HCT116 (cell line): Measurements from ENCODE around the gene ARHGAP40. TPM values are rescaled to one million over a fixed set of nuclear protein-coding genes. Genes with fewer than 3 reads are reported as not detected.

Source experiments
- ATAC-seq: fragments of 200-7000 bp; cut with Tn5 transposase; 2 replicates; pipeline ENCODE4 v1.9.1; 2020; ENCODE audit warnings: mild to moderate bottlenecking, moderate library complexity
- BruUV-seq: library from RNA; stranded (reverse); fragments of 400-500 nt; replicated peaks from 2 replicates; lab custom pipeline; 2021; lab: Mats Ljungman, UMichigan
- CTCF ChIA-PET: fragments of 300-600 bp; sonication (Branson Sonifier 250); formaldehyde crosslinking; loops from one replicate; lab custom pipeline; 2021; ENCODE audit warnings: antibody characterized with exemption; lab: Charles Lee
- POLR2A ChIA-PET: fragments of 300-600, 350-600 bp; sonication (Branson Sonifier 250); formaldehyde crosslinking; loops from one replicate; lab custom pipeline; 2021; ENCODE audit warnings: antibody characterized with exemption; lab: Charles Lee
- RAD21 ChIA-PET, 2 experiments: fragments of 300-600 bp; sonication (Branson Sonifier 250); formaldehyde crosslinking; loops; one replicate each; lab custom pipeline; 2023; ENCODE audit warnings: low total read pairs in 2 of 2; ENCODE audit not compliant: uncharacterized antibody in 2 of 2, unreplicated experiment in 2 of 2, low non-redundant PET in 1 of 2; lab: Charles Lee
- DNase-seq: peaks from one replicate; pipeline ENCODE4 v3.0.0-alpha.2; 2010; ENCODE audit warnings: low read depth, low spot score
- H2AFZ ChIP-seq: fragments of 200-600 bp; shearing (Covaris generic), sonication (generic); 2 replicates; pipeline ENCODE4 v1.6.1; 2017; ENCODE audit warnings: low read depth, mixed run types, mixed read lengths, antibody characterized with exemption, low read length; ENCODE audit not compliant: poor library complexity, severe bottlenecking
- H3K27ac ChIP-seq: 2 replicates; pipeline ENCODE4 v1.5.1; 2012; ENCODE audit warnings: low read depth, low read length
- H3K27me3 ChIP-seq: fragments of 200-600 bp; sonication (generic); 2 replicates; pipeline ENCODE4 v1.6.1; 2016; ENCODE audit warnings: mixed run types, low read length, mixed read lengths; ENCODE audit not compliant: insufficient read depth
- H3K36me3 ChIP-seq, 2 experiments: fragments of 200-500 bp in 1 of 2; fragments of 200-600 bp in 1 of 2; sonication (Bioruptor generic) in 1 of 2; sonication (generic) in 1 of 2; 2 replicates each; pipeline versions ENCODE4 v1.5.1 to v1.6.1; 2014 to 2016; ENCODE audit warnings: low read length in 2 of 2, inconsistent platforms in 1 of 2, mixed read lengths in 1 of 2, mixed run types in 1 of 2; ENCODE audit not compliant: insufficient read depth in 2 of 2, control insufficient read depth in 1 of 2
- H3K4me1 ChIP-seq, 2 experiments: fragments of 200-600 bp in 1 of 2; sonication (generic) in 1 of 2; 2 replicates each; pipeline versions ENCODE4 v1.5.1 to v1.6.1; 2012 to 2017; ENCODE audit warnings: low read length in 2 of 2, inconsistent platforms in 1 of 2, mild to moderate bottlenecking in 1 of 2, mixed read lengths in 1 of 2, mixed run types in 1 of 2, moderate library complexity in 1 of 2; ENCODE audit not compliant: insufficient read depth in 2 of 2, control insufficient read depth in 1 of 2
- H3K4me2 ChIP-seq: fragments of 200-600 bp; sonication (generic); 2 replicates; pipeline ENCODE4 v1.6.1; 2017; ENCODE audit warnings: mixed run types, low read length, mixed read lengths
- H3K4me3 ChIP-seq, 2 experiments: fragments of 200-600 bp in 1 of 2; sonication (generic) in 1 of 2; replicated peaks in 1 of 2; 2 replicates each; pipeline ENCODE4 v1.5.1; 2011 to 2016; ENCODE audit warnings: low read length in 2 of 2, control low read depth in 1 of 2, low read depth in 1 of 2, mild to moderate bottlenecking in 1 of 2, mixed read lengths in 1 of 2, mixed run types in 1 of 2
- H3K79me2 ChIP-seq: fragments of 200-600 bp; sonication (generic); 2 replicates; pipeline ENCODE4 v1.6.1; 2017; ENCODE audit warnings: mild to moderate bottlenecking, mixed run types, low read length, moderate library complexity, mixed read lengths; ENCODE audit not compliant: insufficient read depth
- H3K9ac ChIP-seq: fragments of 200-600 bp; sonication (generic); 2 replicates; pipeline ENCODE4 v1.6.1; 2016; ENCODE audit warnings: low read length, mixed read lengths
- H3K9me2 ChIP-seq: fragments of 200-600 bp; sonication (generic), shearing (Covaris generic); 2 replicates; pipeline ENCODE4 v1.6.1; 2017; ENCODE audit warnings: mixed run types, mild to moderate bottlenecking, moderate library complexity; ENCODE audit not compliant: insufficient read depth
- H3K9me3 ChIP-seq, 2 experiments: fragments of 200-500 bp in 1 of 2; fragments of 200-600 bp in 1 of 2; sonication (Bioruptor generic) in 1 of 2; sonication (generic) in 1 of 2; 2 replicates each; pipeline ENCODE4 v1.6.1; 2014 to 2017; ENCODE audit warnings: low read length in 2 of 2, mixed read lengths in 2 of 2, inconsistent platforms in 1 of 2, low read depth in 1 of 2, mild to moderate bottlenecking in 1 of 2, mixed run types in 1 of 2, moderate library complexity in 1 of 2; ENCODE audit not compliant: control insufficient read depth in 1 of 2, insufficient read depth in 1 of 2
- H4K20me1 ChIP-seq: fragments of 200-600 bp; sonication (generic), shearing (Covaris generic); 2 replicates; pipeline ENCODE4 v1.6.1; 2017; ENCODE audit warnings: mixed run types, mild to moderate bottlenecking, moderate library complexity; ENCODE audit not compliant: insufficient read depth
- REST ChIP-seq: IDR thresholded peaks from 2 replicates; pipeline ENCODE4 v1.6.1; 2012; ENCODE audit warnings: low read depth
- TCF7L2 ChIP-seq: IDR thresholded peaks from 2 replicates; pipeline ENCODE4 v1.7.0; 2011; ENCODE audit warnings: borderline replicate concordance, inconsistent platforms; ENCODE audit not compliant: insufficient read depth, insufficient read length; ENCODE audit errors: extremely low read depth
- intact Hi-C: fragments of 100-400 bp; cut with micrococcal nuclease; formaldehyde crosslinking; loops from 2 replicates; pipeline ENCODE4 v1.10.0; 2022
- total RNA-seq: library from RNA; stranded (reverse); gene quantifications from one replicate; pipeline ENCODE4 v1.2.1, GENCODE V29; 2021; ENCODE audit not compliant: unreplicated experiment
- TF ChIP-seq, protein P1 (sequence below): IDR thresholded peaks from 2 replicates; pipeline ENCODE4 v1.6.1; 2012
- TF ChIP-seq, protein P2 (sequence below), 3 experiments: fragments of 200-600 bp in 1 of 3; sonication (generic) in 1 of 3; IDR thresholded peaks in 2 of 3; conservative IDR thresholded peaks in 1 of 3; 2 replicates each; pipeline ENCODE4 v1.5.1; 2012 to 2017; ENCODE audit warnings: low read depth in 2 of 3, low read length in 2 of 3, antibody characterized with exemption in 1 of 3, borderline replicate concordance in 1 of 3, control low read depth in 1 of 3, mild to moderate bottlenecking in 1 of 3, mixed read lengths in 1 of 3, mixed run types in 1 of 3, moderate library complexity in 1 of 3; ENCODE audit not compliant: insufficient read depth in 1 of 3

ARHGAP40 gene
- total RNA-seq, 1 experiment from 2014 or later: 3.4 TPM

- no TSS peak for BruUV-seq
- intact Hi-C loops: no loop called here
- Histone ChIP-seq H3K4me1 (no peaks in the 10 kb centered on the region), H2AFZ (no peak overlapping the region), H3K9me3 (no peaks in the 10 kb centered on the region), H3K4me3 (no peak overlapping the region), H3K27me3 (0 out of 2 replicates have a peak, but pooled peaks cover 3% of the 10 kb centered on the region), H3K36me3 (no peaks in the 10 kb centered on the region), H4K20me1 (no peaks in the 10 kb centered on the region), H3K27ac (no peak overlapping the region), H3K79me2 (no peaks in the 10 kb centered on the region), H3K4me2 (no peak overlapping the region), H3K9ac (no peak overlapping the region), H3K9me2 (no peaks in the 10 kb centered on the region)
- ChIA-PET POLR2A (no interaction called here), RAD21 (no interaction called here), CTCF (no interaction called here)
- no peak for DNase-seq
- ATAC-seq: no peak
- no peak for TF ChIP-seq REST
- TF ChIP-seq, protein P1, sequence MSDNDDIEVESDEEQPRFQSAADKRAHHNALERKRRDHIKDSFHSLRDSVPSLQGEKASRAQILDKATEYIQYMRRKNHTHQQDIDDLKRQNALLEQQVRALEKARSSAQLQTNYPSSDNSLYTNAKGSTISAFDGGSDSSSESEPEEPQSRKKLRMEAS: no peak
- no peak for TF ChIP-seq TCF7L2
- TF ChIP-seq, protein P2, sequence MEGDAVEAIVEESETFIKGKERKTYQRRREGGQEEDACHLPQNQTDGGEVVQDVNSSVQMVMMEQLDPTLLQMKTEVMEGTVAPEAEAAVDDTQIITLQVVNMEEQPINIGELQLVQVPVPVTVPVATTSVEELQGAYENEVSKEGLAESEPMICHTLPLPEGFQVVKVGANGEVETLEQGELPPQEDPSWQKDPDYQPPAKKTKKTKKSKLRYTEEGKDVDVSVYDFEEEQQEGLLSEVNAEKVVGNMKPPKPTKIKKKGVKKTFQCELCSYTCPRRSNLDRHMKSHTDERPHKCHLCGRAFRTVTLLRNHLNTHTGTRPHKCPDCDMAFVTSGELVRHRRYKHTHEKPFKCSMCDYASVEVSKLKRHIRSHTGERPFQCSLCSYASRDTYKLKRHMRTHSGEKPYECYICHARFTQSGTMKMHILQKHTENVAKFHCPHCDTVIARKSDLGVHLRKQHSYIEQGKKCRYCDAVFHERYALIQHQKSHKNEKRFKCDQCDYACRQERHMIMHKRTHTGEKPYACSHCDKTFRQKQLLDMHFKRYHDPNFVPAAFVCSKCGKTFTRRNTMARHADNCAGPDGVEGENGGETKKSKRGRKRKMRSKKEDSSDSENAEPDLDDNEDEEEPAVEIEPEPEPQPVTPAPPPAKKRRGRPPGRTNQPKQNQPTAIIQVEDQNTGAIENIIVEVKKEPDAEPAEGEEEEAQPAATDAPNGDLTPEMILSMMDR (IDR thresholded peaks at IDR 0.05 in 2 of 3, conservative IDR thresholded peaks at IDR 0.05 in 1 of 3; ENCODE audit: borderline replicate concordance in 1 of 3, insufficient read depth in 1 of 3, low read depth in 2 of 3, low read length in 2 of 3): no peak
Observed at GRCh38 chr20:38586181-38586525, 15.5 kb upstream of the ARHGAP40 start.
